Panc1 (cell line): ENCODE data around the gene FHIT. TPM values are rescaled to one million over a fixed set of nuclear protein-coding genes. Genes with fewer than 3 reads are reported as not detected.

Source experiments
- ATAC-seq: fragments of 200-7000 bp; cut with Tn5 transposase; 2 replicates; pipeline ENCODE4 v1.9.1; 2020; ENCODE audit warnings: mild to moderate bottlenecking, moderate library complexity
- BruUV-seq: library from RNA; stranded (reverse); fragments of 400-500 nt; replicated peaks from 2 replicates; lab custom pipeline; 2021; lab: Mats Ljungman, UMichigan
- CTCF ChIA-PET: fragments of 300-600 bp; sonication (Branson Sonifier 250); formaldehyde crosslinking; loops from one replicate; lab custom pipeline; 2022; ENCODE audit warnings: antibody characterized with exemption; lab: Charles Lee
- POLR2A ChIA-PET: fragments of 300-600 bp; sonication (Branson Sonifier 250); formaldehyde crosslinking; loops from one replicate; lab custom pipeline; 2022; ENCODE audit warnings: antibody characterized with exemption; lab: Charles Lee
- DNase-seq: peaks from one replicate; pipeline ENCODE4 v3.0.0-alpha.2; 2010; ENCODE audit warnings: low read depth, low spot score
- H3K27ac ChIP-seq: 2 replicates; pipeline ENCODE4 v1.5.1; 2011; ENCODE audit warnings: mild to moderate bottlenecking, low read length, inconsistent platforms
- H3K27me3 ChIP-seq: fragments of 200-500 bp; sonication (Bioruptor generic); 2 replicates; pipeline ENCODE4 v1.6.0; 2014; ENCODE audit warnings: low read length, inconsistent platforms; ENCODE audit not compliant: control insufficient read depth, insufficient read depth
- H3K36me3 ChIP-seq: fragments of 200-500 bp; sonication (Bioruptor generic); 2 replicates; pipeline ENCODE4 v1.5.1; 2014; ENCODE audit warnings: inconsistent platforms, mild to moderate bottlenecking, low read length, moderate library complexity; ENCODE audit not compliant: control insufficient read depth, insufficient read depth
- H3K4me1 ChIP-seq: 2 replicates; pipeline ENCODE4 v1.5.1; 2011; ENCODE audit warnings: inconsistent platforms, mild to moderate bottlenecking, low read length, moderate library complexity; ENCODE audit not compliant: control insufficient read depth, insufficient read depth
- H3K4me3 ChIP-seq, 2 experiments: 2 replicates each; pipeline ENCODE4 v1.5.1; 2011 to 2012; ENCODE audit warnings: low read depth in 2 of 2, low read length in 2 of 2, mild to moderate bottlenecking in 2 of 2, inconsistent platforms in 1 of 2, moderate library complexity in 1 of 2
- H3K9me3 ChIP-seq: fragments of 200-500 bp; sonication (Bioruptor generic); 2 replicates; pipeline ENCODE4 v1.5.1; 2014; ENCODE audit warnings: low read depth, mild to moderate bottlenecking, inconsistent platforms, low read length, moderate library complexity; ENCODE audit not compliant: control insufficient read depth, insufficient read depth
- POLR2AphosphoS5 ChIP-seq: IDR thresholded peaks from 2 replicates; pipeline ENCODE4 v1.6.1; 2012; ENCODE audit warnings: mild to moderate bottlenecking, low read depth, low read length, moderate library complexity
- SIN3A ChIP-seq: IDR thresholded peaks from 2 replicates; pipeline ENCODE4 v1.6.1; 2012; ENCODE audit warnings: low read depth, mild to moderate bottlenecking, low read length, moderate library complexity, borderline replicate concordance; ENCODE audit not compliant: insufficient read depth
- TCF7L2 ChIP-seq: IDR thresholded peaks from 2 replicates; pipeline ENCODE4 v1.6.1; 2011; ENCODE audit warnings: mild to moderate bottlenecking, low read depth, low read length, inconsistent platforms
- in situ Hi-C: cut with HindIII; loops from 2 replicates; pipeline ENCODE4 v1.10.0; 2016; ENCODE audit warnings: low sequenced_read_pairs, low pct_unique_long_range_greater_than_20kb
- intact Hi-C: fragments of 100-400 bp; cut with micrococcal nuclease; formaldehyde crosslinking; loops from one replicate; pipeline ENCODE4 v1.10.0; 2022; ENCODE audit not compliant: unreplicated experiment
- total RNA-seq: library from RNA; stranded (reverse); gene quantifications from one replicate; pipeline ENCODE4 v1.2.1, GENCODE V29; 2021; ENCODE audit not compliant: unreplicated experiment
- TF ChIP-seq, protein P1 (sequence below), 2 experiments: IDR thresholded peaks; 2 replicates each; pipeline ENCODE4 v1.6.1; 2011 to 2012; ENCODE audit warnings: low read depth in 2 of 2, control low read depth in 1 of 2, low read length in 1 of 2, mild to moderate bottlenecking in 1 of 2, moderate library complexity in 1 of 2; ENCODE audit not compliant: insufficient read depth in 1 of 2
- TF ChIP-seq, protein P2 (sequence below): fragments of 450-650 bp; IDR thresholded peaks from 2 replicates; pipeline ENCODE4 v1.5.1; 2017; ENCODE audit warnings: mild to moderate bottlenecking

The FHIT gene
- total RNA-seq, 1 experiment from 2014 or later, result 2.2 TPM

DNA sequence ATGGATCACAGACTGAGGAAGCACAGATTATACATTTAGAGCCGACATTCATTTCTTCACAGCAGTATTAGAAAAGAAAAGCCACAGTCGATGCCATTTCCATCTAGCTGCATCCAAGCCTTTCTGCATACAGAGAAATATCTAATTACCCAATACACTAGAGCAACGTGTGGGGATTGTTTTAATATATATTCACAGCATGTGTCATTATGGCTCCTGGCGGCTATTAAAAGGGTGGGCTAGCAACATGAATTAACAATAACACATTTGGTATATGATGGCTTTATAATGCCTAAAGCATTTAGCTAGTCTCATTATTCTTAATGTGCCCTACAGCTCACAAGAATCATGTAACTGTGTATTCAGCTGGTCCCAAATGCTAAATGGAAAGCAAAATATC, 1030.5 kb downstream of the FHIT start:
- POLR2A ChIA-PET, result no interaction called here
- no TSS peak for BruUV-seq
- no peak overlapping the region for H3K27ac ChIP-seq
- no peak for ATAC-seq
- H3K27me3 ChIP-seq, result no peaks in the 10 kb centered on the region
- no peak overlapping the region for H3K4me3 ChIP-seq
- DNase-seq, result no peak
- H3K36me3 ChIP-seq, result no peaks in the 10 kb centered on the region
- CTCF ChIA-PET, result no interaction called here
- TF ChIP-seq, protein P1, sequence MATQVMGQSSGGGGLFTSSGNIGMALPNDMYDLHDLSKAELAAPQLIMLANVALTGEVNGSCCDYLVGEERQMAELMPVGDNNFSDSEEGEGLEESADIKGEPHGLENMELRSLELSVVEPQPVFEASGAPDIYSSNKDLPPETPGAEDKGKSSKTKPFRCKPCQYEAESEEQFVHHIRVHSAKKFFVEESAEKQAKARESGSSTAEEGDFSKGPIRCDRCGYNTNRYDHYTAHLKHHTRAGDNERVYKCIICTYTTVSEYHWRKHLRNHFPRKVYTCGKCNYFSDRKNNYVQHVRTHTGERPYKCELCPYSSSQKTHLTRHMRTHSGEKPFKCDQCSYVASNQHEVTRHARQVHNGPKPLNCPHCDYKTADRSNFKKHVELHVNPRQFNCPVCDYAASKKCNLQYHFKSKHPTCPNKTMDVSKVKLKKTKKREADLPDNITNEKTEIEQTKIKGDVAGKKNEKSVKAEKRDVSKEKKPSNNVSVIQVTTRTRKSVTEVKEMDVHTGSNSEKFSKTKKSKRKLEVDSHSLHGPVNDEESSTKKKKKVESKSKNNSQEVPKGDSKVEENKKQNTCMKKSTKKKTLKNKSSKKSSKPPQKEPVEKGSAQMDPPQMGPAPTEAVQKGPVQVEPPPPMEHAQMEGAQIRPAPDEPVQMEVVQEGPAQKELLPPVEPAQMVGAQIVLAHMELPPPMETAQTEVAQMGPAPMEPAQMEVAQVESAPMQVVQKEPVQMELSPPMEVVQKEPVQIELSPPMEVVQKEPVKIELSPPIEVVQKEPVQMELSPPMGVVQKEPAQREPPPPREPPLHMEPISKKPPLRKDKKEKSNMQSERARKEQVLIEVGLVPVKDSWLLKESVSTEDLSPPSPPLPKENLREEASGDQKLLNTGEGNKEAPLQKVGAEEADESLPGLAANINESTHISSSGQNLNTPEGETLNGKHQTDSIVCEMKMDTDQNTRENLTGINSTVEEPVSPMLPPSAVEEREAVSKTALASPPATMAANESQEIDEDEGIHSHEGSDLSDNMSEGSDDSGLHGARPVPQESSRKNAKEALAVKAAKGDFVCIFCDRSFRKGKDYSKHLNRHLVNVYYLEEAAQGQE (IDR thresholded peaks at IDR 0.05; ENCODE audit: insufficient read depth in 1 of 2, low read depth in 2 of 2, low read length in 1 of 2), result no peak
- TF ChIP-seq SIN3A (no peak), POLR2AphosphoS5 (no peak), TCF7L2 (no peak)
- TF ChIP-seq, protein P2, sequence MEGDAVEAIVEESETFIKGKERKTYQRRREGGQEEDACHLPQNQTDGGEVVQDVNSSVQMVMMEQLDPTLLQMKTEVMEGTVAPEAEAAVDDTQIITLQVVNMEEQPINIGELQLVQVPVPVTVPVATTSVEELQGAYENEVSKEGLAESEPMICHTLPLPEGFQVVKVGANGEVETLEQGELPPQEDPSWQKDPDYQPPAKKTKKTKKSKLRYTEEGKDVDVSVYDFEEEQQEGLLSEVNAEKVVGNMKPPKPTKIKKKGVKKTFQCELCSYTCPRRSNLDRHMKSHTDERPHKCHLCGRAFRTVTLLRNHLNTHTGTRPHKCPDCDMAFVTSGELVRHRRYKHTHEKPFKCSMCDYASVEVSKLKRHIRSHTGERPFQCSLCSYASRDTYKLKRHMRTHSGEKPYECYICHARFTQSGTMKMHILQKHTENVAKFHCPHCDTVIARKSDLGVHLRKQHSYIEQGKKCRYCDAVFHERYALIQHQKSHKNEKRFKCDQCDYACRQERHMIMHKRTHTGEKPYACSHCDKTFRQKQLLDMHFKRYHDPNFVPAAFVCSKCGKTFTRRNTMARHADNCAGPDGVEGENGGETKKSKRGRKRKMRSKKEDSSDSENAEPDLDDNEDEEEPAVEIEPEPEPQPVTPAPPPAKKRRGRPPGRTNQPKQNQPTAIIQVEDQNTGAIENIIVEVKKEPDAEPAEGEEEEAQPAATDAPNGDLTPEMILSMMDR, result no peak
- no peaks in the 10 kb centered on the region for H3K9me3 ChIP-seq
- in situ Hi-C loops, result no loop called here
- intact Hi-C loops, result no loop called here
- no peaks in the 10 kb centered on the region for H3K4me1 ChIP-seq

DNA sequence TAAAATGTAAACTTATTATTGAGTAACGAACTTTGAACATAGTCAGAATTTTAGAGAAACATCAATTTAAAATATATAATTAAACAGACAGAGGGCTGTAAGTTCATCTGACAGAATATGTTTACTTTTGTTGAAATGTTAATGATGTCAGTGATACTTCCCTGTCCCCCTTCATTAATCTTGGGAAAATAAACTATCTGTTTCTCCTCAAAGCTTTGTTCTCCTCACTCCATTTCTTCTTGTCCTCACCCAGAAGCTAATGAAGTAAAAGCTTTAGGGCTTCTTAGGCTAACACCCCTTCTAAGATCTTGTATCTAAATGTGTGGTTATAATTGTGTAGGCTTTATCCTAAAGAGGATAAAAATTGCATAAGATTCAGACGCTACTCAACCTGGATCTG, 1031.8 kb downstream of the FHIT start:
- intact Hi-C loops (no loop called here), in situ Hi-C loops (no loop called here)
- CTCF ChIA-PET, result no interaction called here
- Histone ChIP-seq H3K4me3 (no peak overlapping the region), H3K4me1 (no peaks in the 10 kb centered on the region), H3K9me3 (no peaks in the 10 kb centered on the region), H3K27me3 (no peaks in the 10 kb centered on the region), H3K27ac (no peak overlapping the region), H3K36me3 (no peaks in the 10 kb centered on the region)
- no peak for TF ChIP-seq SIN3A
- TF ChIP-seq, protein P2, result no peak
- TF ChIP-seq, protein P1 (IDR thresholded peaks at IDR 0.05; ENCODE audit: insufficient read depth in 1 of 2, low read depth in 2 of 2, low read length in 1 of 2), result no peak
- TF ChIP-seq POLR2AphosphoS5, result no peak
- no peak for TF ChIP-seq TCF7L2
- no peak for ATAC-seq
- DNase-seq, result no peak
- POLR2A ChIA-PET, result no interaction called here
- no TSS peak for BruUV-seq
